ENCODE measurements around the gene LNX1.

The LNX1 gene

GRCh38 chr4:53531585-53532224 is 59.6 kb downstream of the LNX1 start:
- peak overlapping the region; percentile 24 for H2BK5ac ChIP-seq (ENCODE audit: low read length)
- no peak overlapping the region for H2AK5ac ChIP-seq (ENCODE audit: low read length)
- no peak for DNase-seq
- peak overlapping the region; percentile 53 for H3K18ac ChIP-seq (ENCODE audit: low read length)
- H3K27me3 ChIP-seq (ENCODE audit: insufficient read depth, low read length, poor library complexity) = no peaks in the 10 kb centered on the region
- no peak overlapping the region for H3K4me2 ChIP-seq (ENCODE audit: low read length)
- no peaks in the 10 kb centered on the region for H3K36me3 ChIP-seq (ENCODE audit: control insufficient read depth, insufficient read depth, low read length)
- peak overlapping the region; percentile 74 for H2BK120ac ChIP-seq (ENCODE audit: low read depth, low read length)
- peak overlapping the region; percentile 38 for H3K56ac ChIP-seq (ENCODE audit: low read length)
- WGBS (ENCODE audit: extremely low coverage, insufficient coverage, low lambda C conversion rate) = no CpG with 5 or more reads among the region's 5 CpGs
- no peak overlapping the region for H3K23ac ChIP-seq (ENCODE audit: low read length)
- H3K4me1 ChIP-seq (ENCODE audit: control insufficient read depth, low read depth, low read length) = peaks cover 18% of the 10 kb centered on the region
- H3K4me3 ChIP-seq (ENCODE audit: low read length) = no peak overlapping the region
- peak overlapping the region; percentile 58 for H3K4ac ChIP-seq (ENCODE audit: low read depth, low read length)
- H3K9ac ChIP-seq (ENCODE audit: low read length) = no peak overlapping the region
- H4K8ac ChIP-seq (ENCODE audit: low read depth, low read length) = no peak overlapping the region
- H2BK15ac ChIP-seq (replicated peaks; ENCODE audit: low read depth) = peak overlapping the region; percentile 58
- no peaks in the 10 kb centered on the region for H3K79me1 ChIP-seq (ENCODE audit: low read length)
- H3K79me2 ChIP-seq (ENCODE audit: control insufficient read depth, insufficient read depth, low read length) = no peaks in the 10 kb centered on the region
- H3K27ac ChIP-seq (ENCODE audit: low read depth, low read length) = no peak overlapping the region
- no peak overlapping the region for H4K5ac ChIP-seq (ENCODE audit: low read length)

GRCh38 chr4:53529025-53529424 is 62.3 kb downstream of the LNX1 start:
- Histone ChIP-seq H3K18ac (ENCODE audit: low read length) (peak overlapping the region; percentile 5), H2AK5ac (ENCODE audit: low read length) (no peak overlapping the region), H3K4me1 (ENCODE audit: control insufficient read depth, low read depth, low read length) (peaks cover 22% of the 10 kb centered on the region), H4K5ac (ENCODE audit: low read length) (no peak overlapping the region), H3K9ac (ENCODE audit: low read length) (no peak overlapping the region), H3K4me3 (ENCODE audit: low read length) (no peak overlapping the region), H2BK5ac (ENCODE audit: low read length) (no peak overlapping the region), H3K56ac (ENCODE audit: low read length) (no peak overlapping the region), H2BK15ac (replicated peaks; ENCODE audit: low read depth) (no peak overlapping the region), H3K23ac (ENCODE audit: low read length) (no peak overlapping the region), H2BK120ac (ENCODE audit: low read depth, low read length) (no peak overlapping the region), H4K8ac (ENCODE audit: low read depth, low read length) (no peak overlapping the region), H3K4me2 (ENCODE audit: low read length) (no peak overlapping the region), H3K36me3 (ENCODE audit: control insufficient read depth, insufficient read depth, low read length) (no peaks in the 10 kb centered on the region), H3K4ac (ENCODE audit: low read depth, low read length) (no peak overlapping the region), H3K27me3 (ENCODE audit: insufficient read depth, low read length, poor library complexity) (no peaks in the 10 kb centered on the region), H3K79me1 (ENCODE audit: low read length) (no peaks in the 10 kb centered on the region), H3K79me2 (ENCODE audit: control insufficient read depth, insufficient read depth, low read length) (no peaks in the 10 kb centered on the region), H3K27ac (ENCODE audit: low read depth, low read length) (no peak overlapping the region)
- WGBS (ENCODE audit: extremely low coverage, insufficient coverage, low lambda C conversion rate) = no CpG with 5 or more reads among the region's 3 CpGs
- DNase-seq = peak; percentile 33

GRCh38 chr4:53527930-53528329 is 63.4 kb downstream of the LNX1 start:
- Histone ChIP-seq H2BK15ac (replicated peaks; ENCODE audit: low read depth) (no peak overlapping the region), H3K23ac (ENCODE audit: low read length) (no peak overlapping the region), H3K79me2 (ENCODE audit: control insufficient read depth, insufficient read depth, low read length) (no peaks in the 10 kb centered on the region), H3K79me1 (ENCODE audit: low read length) (no peaks in the 10 kb centered on the region), H2BK120ac (ENCODE audit: low read depth, low read length) (no peak overlapping the region), H2BK5ac (ENCODE audit: low read length) (no peak overlapping the region), H2AK5ac (ENCODE audit: low read length) (no peak overlapping the region), H4K8ac (ENCODE audit: low read depth, low read length) (no peak overlapping the region), H3K4me2 (ENCODE audit: low read length) (no peak overlapping the region), H3K9ac (ENCODE audit: low read length) (no peak overlapping the region), H3K4ac (ENCODE audit: low read depth, low read length) (no peak overlapping the region), H3K27ac (ENCODE audit: low read depth, low read length) (no peak overlapping the region), H3K56ac (ENCODE audit: low read length) (no peak overlapping the region), H3K4me1 (ENCODE audit: control insufficient read depth, low read depth, low read length) (peaks cover 21% of the 10 kb centered on the region), H3K4me3 (ENCODE audit: low read length) (no peak overlapping the region), H3K27me3 (ENCODE audit: insufficient read depth, low read length, poor library complexity) (no peaks in the 10 kb centered on the region), H4K5ac (ENCODE audit: low read length) (no peak overlapping the region), H3K18ac (ENCODE audit: low read length) (no peak overlapping the region), H3K36me3 (ENCODE audit: control insufficient read depth, insufficient read depth, low read length) (no peaks in the 10 kb centered on the region)
- no CpG with 5 or more reads among the region's 4 CpGs for WGBS (ENCODE audit: extremely low coverage, insufficient coverage, low lambda C conversion rate)
- no peak for DNase-seq

GRCh38 chr4:53527326-53527725 is 64.0 kb downstream of the LNX1 start:
- Histone ChIP-seq H3K36me3 (ENCODE audit: control insufficient read depth, insufficient read depth, low read length) (no peaks in the 10 kb centered on the region), H3K4me2 (ENCODE audit: low read length) (no peak overlapping the region), H3K79me1 (ENCODE audit: low read length) (no peaks in the 10 kb centered on the region), H4K5ac (ENCODE audit: low read length) (no peak overlapping the region), H3K27me3 (ENCODE audit: insufficient read depth, low read length, poor library complexity) (no peaks in the 10 kb centered on the region), H2AK5ac (ENCODE audit: low read length) (no peak overlapping the region), H2BK15ac (replicated peaks; ENCODE audit: low read depth) (no peak overlapping the region), H2BK120ac (ENCODE audit: low read depth, low read length) (no peak overlapping the region), H3K18ac (ENCODE audit: low read length) (no peak overlapping the region), H3K4ac (ENCODE audit: low read depth, low read length) (no peak overlapping the region), H2BK5ac (ENCODE audit: low read length) (peak overlapping the region; percentile 2), H3K56ac (ENCODE audit: low read length) (no peak overlapping the region), H3K23ac (ENCODE audit: low read length) (no peak overlapping the region), H4K8ac (ENCODE audit: low read depth, low read length) (no peak overlapping the region), H3K4me1 (ENCODE audit: control insufficient read depth, low read depth, low read length) (peaks cover 17% of the 10 kb centered on the region), H3K4me3 (ENCODE audit: low read length) (no peak overlapping the region), H3K9ac (ENCODE audit: low read length) (no peak overlapping the region), H3K79me2 (ENCODE audit: control insufficient read depth, insufficient read depth, low read length) (no peaks in the 10 kb centered on the region), H3K27ac (ENCODE audit: low read depth, low read length) (no peak overlapping the region)
- WGBS (ENCODE audit: extremely low coverage, insufficient coverage, low lambda C conversion rate) = no CpG with 5 or more reads among the region's 1 CpG
- peak; percentile 64 for DNase-seq

- Histone ChIP-seq H2BK15ac (replicated peaks; ENCODE audit: low read depth) (no peak overlapping the region), H3K4ac (ENCODE audit: low read depth, low read length) (no peak overlapping the region), H3K56ac (ENCODE audit: low read length) (no peak overlapping the region), H3K4me1 (ENCODE audit: control insufficient read depth, low read depth, low read length) (peaks cover 14% of the 10 kb centered on the region), H3K36me3 (ENCODE audit: control insufficient read depth, insufficient read depth, low read length) (no peaks in the 10 kb centered on the region), H3K23ac (ENCODE audit: low read length) (no peak overlapping the region), H4K8ac (ENCODE audit: low read depth, low read length) (no peak overlapping the region), H3K4me3 (ENCODE audit: low read length) (no peak overlapping the region), H2AK5ac (ENCODE audit: low read length) (no peak overlapping the region), H3K4me2 (ENCODE audit: low read length) (no peak overlapping the region), H4K5ac (ENCODE audit: low read length) (no peak overlapping the region), H3K79me2 (ENCODE audit: control insufficient read depth, insufficient read depth, low read length) (no peaks in the 10 kb centered on the region), H3K27me3 (ENCODE audit: insufficient read depth, low read length, poor library complexity) (no peaks in the 10 kb centered on the region), H3K27ac (ENCODE audit: low read depth, low read length) (no peak overlapping the region), H3K9ac (ENCODE audit: low read length) (no peak overlapping the region), H3K18ac (ENCODE audit: low read length) (no peak overlapping the region), H3K79me1 (ENCODE audit: low read length) (no peaks in the 10 kb centered on the region), H2BK120ac (ENCODE audit: low read depth, low read length) (no peak overlapping the region), H2BK5ac (ENCODE audit: low read length) (no peak overlapping the region)
- DNase-seq = no peak
These were observed 69.0 kb downstream of the LNX1 start for GRCh38 chr4:53522334-53522733.

GRCh38 chr4:53520116-53520515 is 71.2 kb downstream of the LNX1 start:
- Histone ChIP-seq H4K5ac (ENCODE audit: low read length) (no peak overlapping the region), H3K4ac (ENCODE audit: low read depth, low read length) (peak overlapping the region; percentile 24), H4K8ac (ENCODE audit: low read depth, low read length) (no peak overlapping the region), H3K36me3 (ENCODE audit: control insufficient read depth, insufficient read depth, low read length) (no peaks in the 10 kb centered on the region), H3K4me1 (ENCODE audit: control insufficient read depth, low read depth, low read length) (peaks cover 8% of the 10 kb centered on the region), H3K18ac (ENCODE audit: low read length) (no peak overlapping the region), H3K27ac (ENCODE audit: low read depth, low read length) (no peak overlapping the region), H3K23ac (ENCODE audit: low read length) (no peak overlapping the region), H2AK5ac (ENCODE audit: low read length) (no peak overlapping the region), H3K4me2 (ENCODE audit: low read length) (no peak overlapping the region), H3K79me2 (ENCODE audit: control insufficient read depth, insufficient read depth, low read length) (no peaks in the 10 kb centered on the region), H3K4me3 (ENCODE audit: low read length) (no peak overlapping the region), H2BK15ac (replicated peaks; ENCODE audit: low read depth) (no peak overlapping the region), H2BK5ac (ENCODE audit: low read length) (no peak overlapping the region), H3K9ac (ENCODE audit: low read length) (no peak overlapping the region), H3K56ac (ENCODE audit: low read length) (peak overlapping the region; percentile 50), H3K27me3 (ENCODE audit: insufficient read depth, low read length, poor library complexity) (no peaks in the 10 kb centered on the region), H3K79me1 (ENCODE audit: low read length) (no peaks in the 10 kb centered on the region), H2BK120ac (ENCODE audit: low read depth, low read length) (no peak overlapping the region)
- DNase-seq = peak; percentile 94
- WGBS (ENCODE audit: extremely low coverage, insufficient coverage, low lambda C conversion rate) = no CpG with 5 or more reads among the region's 6 CpGs
